ENCODE results near the gene CCDC194.

GRCh38 chr19:17380426-17381138 is 13.4 kb downstream of the CCDC194 start:
- TF ChIP-seq CTCF (IDR thresholded peaks at IDR 0.05) (no peak), POLR2A (IDR thresholded peaks at IDR 0.05) (no peak)

Measured in upper lobe of left lung (tissue), 4 donors.